Left hindlimb (tissue), 1 donor: Measurements from ENCODE around the gene PCDHGA9.
"Not testable (repeated sequence)": the region's sequence is repeated elsewhere in the genome, so short reads cannot be mapped to it uniquely, and the experiment has no call there.

Source experiments
- DNase-seq: peaks from one replicate; pipeline ENCODE4 v3.0.0-alpha.2; 2018

The PCDHGA9 gene

GRCh38 chr5:141414548-141415274, 12.1 kb downstream of the PCDHGA9 start:
- DNase-seq: not testable (repeated sequence)

- not testable (repeated sequence) for DNase-seq
Observed at GRCh38 chr5:141415275-141415618, 12.7 kb downstream of the PCDHGA9 start.

GRCh38 chr5:141417494-141418172, 15.1 kb downstream of the PCDHGA9 start, which contains the start of gene PCDHGB7:
Gene PCDHGB7, plus strand, starts transcription at chr5:141417677. Its CDS starts 183 bp downstream, at chr5:141417860.
- DNase-seq: peak; percentile 66

- no peak for DNase-seq
Observed at GRCh38 chr5:141419074-141419880, 16.7 kb downstream of the PCDHGA9 start.

- no peak for DNase-seq
Observed at GRCh38 chr5:141420855-141421488, 18.4 kb downstream of the PCDHGA9 start, which contains the start of gene PCDHGA11. Gene PCDHGA11, plus strand, starts transcription at chr5:141421051. Its CDS starts 177 bp downstream, at chr5:141421228.

- DNase-seq: no peak
Observed at GRCh38 chr5:141421489-141421855, 18.9 kb downstream of the PCDHGA9 start.

GRCh38 chr5:141422742-141423291, 20.2 kb downstream of the PCDHGA9 start:
- DNase-seq: no peak

GRCh38 chr5:141427783-141428426, 25.3 kb downstream of the PCDHGA9 start:
- DNase-seq: no peak

DNA sequence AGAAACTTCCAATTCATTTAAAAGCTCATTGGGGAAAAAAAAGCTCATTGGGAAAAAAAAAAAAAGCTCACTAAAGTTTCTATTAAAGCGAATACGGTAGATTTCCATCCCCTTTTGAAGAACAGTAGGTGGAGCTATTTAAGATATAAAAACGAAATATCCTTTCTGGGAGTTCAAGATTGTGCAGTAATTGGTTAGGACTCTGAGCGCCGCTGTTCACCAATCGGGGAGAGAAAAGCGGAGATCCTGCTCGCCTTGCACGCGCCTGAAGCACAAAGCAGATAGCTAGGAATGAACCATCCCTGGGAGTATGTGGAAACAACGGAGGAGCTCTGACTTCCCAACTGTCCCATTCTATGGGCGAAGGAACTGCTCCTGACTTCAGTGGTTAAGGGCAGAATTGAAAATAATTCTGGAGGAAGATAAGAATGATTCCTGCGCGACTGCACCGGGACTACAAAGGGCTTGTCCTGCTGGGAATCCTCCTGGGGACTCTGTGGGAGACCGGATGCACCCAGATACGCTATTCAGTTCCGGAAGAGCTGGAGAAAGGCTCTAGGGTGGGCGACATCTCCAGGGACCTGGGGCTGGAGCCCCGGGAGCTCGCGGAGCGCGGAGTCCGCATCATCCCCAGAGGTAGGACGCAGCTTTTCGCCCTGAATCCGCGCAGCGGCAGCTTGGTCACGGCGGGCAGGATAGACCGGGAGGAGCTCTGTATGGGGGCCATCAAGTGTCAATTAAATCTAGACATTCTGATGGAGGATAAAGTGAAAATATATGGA, 27.9 kb downstream of the PCDHGA9 start, which contains the start of gene PCDHGA12:
PCDHGA12 (plus strand) TSS at position 176 of the 782 bp plus-strand sequence; CDS start at position 429, 253 bp downstream.
- DNase-seq: peak; percentile 48

DNA sequence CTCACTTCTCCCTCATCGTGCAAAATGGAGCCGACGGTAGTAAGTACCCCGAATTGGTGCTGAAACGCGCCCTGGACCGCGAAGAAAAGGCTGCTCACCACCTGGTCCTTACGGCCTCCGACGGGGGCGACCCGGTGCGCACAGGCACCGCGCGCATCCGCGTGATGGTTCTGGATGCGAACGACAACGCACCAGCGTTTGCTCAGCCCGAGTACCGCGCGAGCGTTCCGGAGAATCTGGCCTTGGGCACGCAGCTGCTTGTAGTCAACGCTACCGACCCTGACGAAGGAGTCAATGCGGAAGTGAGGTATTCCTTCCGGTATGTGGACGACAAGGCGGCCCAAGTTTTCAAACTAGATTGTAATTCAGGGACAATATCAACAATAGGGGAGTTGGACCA, 28.7 kb downstream of the PCDHGA9 start:
- DNase-seq: no peak

GRCh38 chr5:141432308-141432707, 29.7 kb downstream of the PCDHGA9 start:
- DNase-seq: not testable (repeated sequence)

DNA sequence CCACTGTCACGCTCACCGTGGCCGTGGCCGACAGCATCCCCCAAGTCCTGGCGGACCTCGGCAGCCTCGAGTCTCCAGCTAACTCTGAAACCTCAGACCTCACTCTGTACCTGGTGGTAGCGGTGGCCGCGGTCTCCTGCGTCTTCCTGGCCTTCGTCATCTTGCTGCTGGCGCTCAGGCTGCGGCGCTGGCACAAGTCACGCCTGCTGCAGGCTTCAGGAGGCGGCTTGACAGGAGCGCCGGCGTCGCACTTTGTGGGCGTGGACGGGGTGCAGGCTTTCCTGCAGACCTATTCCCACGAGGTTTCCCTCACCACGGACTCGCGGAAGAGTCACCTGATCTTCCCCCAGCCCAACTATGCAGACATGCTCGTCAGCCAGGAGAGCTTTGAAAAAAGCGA, 30.1 kb downstream of the PCDHGA9 start:
- not testable (repeated sequence) for DNase-seq

- no peak for DNase-seq
Observed at GRCh38 chr5:141434006-141434405, 31.4 kb downstream of the PCDHGA9 start.

DNA sequence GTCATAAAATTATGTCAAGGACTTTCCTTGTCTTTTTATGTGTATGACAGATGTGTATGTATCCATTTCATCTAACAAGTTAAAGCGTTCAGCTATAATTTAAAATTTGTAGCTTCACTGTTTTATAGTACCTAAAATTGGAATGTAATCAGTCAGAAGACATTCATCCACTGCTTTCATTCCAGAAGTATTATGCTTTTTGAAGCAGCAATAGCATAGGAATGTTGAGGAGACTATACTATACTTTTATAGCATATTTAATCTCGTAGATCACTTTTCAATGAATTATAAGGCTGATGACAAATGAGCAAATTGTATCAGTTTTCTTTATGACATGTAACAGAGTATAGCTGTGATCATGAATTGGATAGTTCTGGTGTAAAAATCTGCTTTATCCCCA, 34.6 kb downstream of the PCDHGA9 start:
- DNase-seq: no peak

DNA sequence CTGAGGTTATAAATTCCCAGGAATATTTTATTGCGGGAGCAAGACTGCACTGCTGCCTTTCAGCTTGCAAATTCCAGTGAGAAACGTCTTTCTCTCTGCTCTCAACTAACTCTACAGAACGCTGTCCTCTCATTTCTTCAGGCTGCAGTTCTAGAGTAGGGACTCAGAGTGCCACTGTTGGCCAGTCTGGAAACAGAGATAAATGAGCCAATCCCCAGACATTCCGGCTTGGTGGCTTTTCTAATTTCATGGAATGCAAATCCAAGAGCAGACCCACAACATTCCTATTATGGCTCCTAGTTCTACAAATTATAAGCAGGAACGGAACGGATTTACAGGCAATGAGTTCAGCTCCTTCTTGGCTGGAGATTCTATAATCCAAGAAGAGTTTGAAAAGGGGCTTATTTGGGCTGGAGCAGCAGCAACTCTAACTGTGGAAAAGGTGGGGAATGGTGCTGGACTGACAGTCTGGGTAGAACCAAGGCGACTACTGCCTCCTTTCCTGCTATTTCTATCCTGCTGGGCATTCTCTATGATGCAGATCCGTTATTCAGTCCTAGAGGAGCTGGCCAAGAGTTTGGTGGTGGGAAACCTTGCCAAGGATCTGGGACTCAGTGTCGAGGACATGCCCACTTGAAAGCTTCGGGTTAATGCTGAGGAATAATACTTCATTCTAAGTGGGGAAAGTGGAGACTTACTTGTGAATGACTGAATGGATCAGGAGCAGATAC, 37.0 kb downstream of the PCDHGA9 start:
- no peak for DNase-seq

- DNase-seq: no peak
Observed at GRCh38 chr5:141440341-141440740, 37.8 kb downstream of the PCDHGA9 start.

DNA sequence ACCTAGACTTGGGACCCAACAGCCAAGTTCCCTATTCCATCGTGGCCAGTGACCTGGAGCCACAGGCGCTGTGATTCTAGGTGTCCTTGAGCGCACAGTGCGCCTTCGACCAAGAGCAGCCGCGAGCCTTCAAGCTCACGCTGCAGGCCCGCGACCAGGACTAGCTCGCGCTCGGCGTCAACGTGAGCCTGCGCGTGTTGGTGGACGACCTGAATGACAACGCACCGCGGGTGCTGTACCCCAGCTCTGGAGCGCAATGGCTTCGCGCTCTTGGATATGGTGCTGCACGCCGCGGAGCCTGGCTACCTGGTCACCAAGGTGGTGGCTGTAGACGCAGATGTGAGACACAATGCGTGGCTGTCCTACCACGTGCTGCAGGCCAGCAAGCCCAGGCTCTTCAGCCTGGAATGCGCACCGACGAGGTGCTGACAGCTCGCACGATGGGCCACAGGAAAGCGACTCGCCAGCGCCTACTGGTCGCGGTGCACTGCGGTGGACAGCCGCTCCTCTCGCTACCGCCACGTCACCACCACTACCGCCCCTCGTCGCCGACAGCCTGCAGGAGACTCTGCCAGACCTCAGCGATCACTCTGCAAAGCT, 39.1 kb downstream of the PCDHGA9 start:
- no peak for DNase-seq
